Neural cell (in vitro differentiated cells): ENCODE measurements around the gene HIC1. TPM values are rescaled to one million over a fixed set of nuclear protein-coding genes. Genes with fewer than 3 reads are reported as not detected.

ENCODE experiments used
- H2AFZ ChIP-seq: fragments of 200-600, 300-800 bp; sonication (generic), shearing (Covaris generic); 2 replicates; pipeline ENCODE4 v1.6.0; 2014; ENCODE audit warnings: low read depth, mild to moderate bottlenecking, antibody characterized with exemption, low read length, moderate library complexity
- H3F3A ChIP-seq: fragments of 200-600 bp; shearing (Covaris generic); 2 replicates; pipeline ENCODE4 v1.6.1; 2016; ENCODE audit warnings: mild to moderate bottlenecking, moderate library complexity, mixed read lengths, antibody characterized with exemption, low read length; ENCODE audit not compliant: insufficient read depth, poor library complexity, severe bottlenecking
- H3K27ac ChIP-seq: fragments of 200-600, 300-800 bp; sonication (generic), shearing (Covaris generic); 2 replicates; pipeline ENCODE4 v1.5.1; 2014; ENCODE audit warnings: mild to moderate bottlenecking, low read length, moderate library complexity
- H3K27me3 ChIP-seq: fragments of 300-800, 200-600 bp; sonication (generic), shearing (Covaris generic); 2 replicates; pipeline ENCODE4 v1.6.0; 2014; ENCODE audit warnings: mild to moderate bottlenecking, low read depth, low read length, moderate library complexity; ENCODE audit not compliant: insufficient read depth
- H3K36me3 ChIP-seq: fragments of 300-800, 200-600 bp; sonication (generic), shearing (Covaris generic); 2 replicates; pipeline ENCODE4 v1.5.1; 2014; ENCODE audit warnings: mild to moderate bottlenecking, antibody characterized with exemption, low read length, moderate library complexity; ENCODE audit not compliant: insufficient read depth
- H3K4me2 ChIP-seq: fragments of 300-800, 200-600 bp; sonication (generic), shearing (Covaris generic); 2 replicates; pipeline ENCODE4 v1.6.0; 2014; ENCODE audit warnings: mild to moderate bottlenecking, low read length
- H3K4me3 ChIP-seq: fragments of 300-800, 200-600 bp; sonication (generic), shearing (Covaris generic); 2 replicates; pipeline ENCODE4 v1.5.1; 2014; ENCODE audit warnings: mild to moderate bottlenecking, low read length, moderate library complexity
- H3K79me2 ChIP-seq: fragments of 200-600 bp; shearing (Covaris generic); replicated peaks from 2 replicates; pipeline ENCODE4 v1.6.0; 2014; ENCODE audit warnings: mild to moderate bottlenecking, low read length, moderate library complexity; ENCODE audit not compliant: insufficient read depth
- H3K9ac ChIP-seq: fragments of 300-800, 200-600 bp; sonication (generic), shearing (Covaris generic); 2 replicates; pipeline ENCODE4 v1.6.1; 2016; ENCODE audit warnings: mild to moderate bottlenecking, low read length, mixed read lengths
- H3K9me2 ChIP-seq: fragments of 200-600 bp; shearing (Covaris generic); 2 replicates; pipeline ENCODE4 v1.6.1; 2016; ENCODE audit warnings: mild to moderate bottlenecking, low read length, mixed read lengths; ENCODE audit not compliant: insufficient read depth
- H3K9me3 ChIP-seq: fragments of 200-600, 300-800 bp; sonication (generic), shearing (Covaris generic); 2 replicates; pipeline ENCODE4 v1.6.1; 2016; ENCODE audit warnings: mild to moderate bottlenecking, mixed run types, low read length, moderate library complexity, mixed read lengths
- H4K20me1 ChIP-seq: fragments of 200-600 bp; shearing (Covaris generic); 2 replicates; pipeline ENCODE4 v1.6.1; 2016; ENCODE audit warnings: mild to moderate bottlenecking, mixed run types; ENCODE audit not compliant: insufficient read depth
- EP300 ChIP-seq: fragments of 450-650 bp; conservative IDR thresholded peaks from 2 replicates; pipeline ENCODE4 v1.6.1; 2014; ENCODE audit warnings: antibody characterized with exemption, mild to moderate bottlenecking, moderate library complexity; ENCODE audit not compliant: poor library complexity, severe bottlenecking
- EZH2 ChIP-seq: fragments of 200-600, 300-800 bp; shearing (Covaris generic), sonication (generic); IDR thresholded peaks from 2 replicates; pipeline ENCODE4 v1.6.1; 2014; ENCODE audit warnings: antibody characterized with exemption, low read length, borderline replicate concordance, mild to moderate bottlenecking; ENCODE audit not compliant: insufficient read depth, poor library complexity, severe bottlenecking
- MXI1 ChIP-seq: fragments of 450-650 bp; conservative IDR thresholded peaks from 2 replicates; pipeline ENCODE4 v1.6.1; 2014; ENCODE audit warnings: antibody characterized with exemption, mild to moderate bottlenecking; ENCODE audit not compliant: poor library complexity, severe bottlenecking
- POLR2AphosphoS5 ChIP-seq: IDR thresholded peaks from 2 replicates; pipeline ENCODE4 v1.6.1; 2012
- RAD21 ChIP-seq: fragments of 450-650 bp; conservative IDR thresholded peaks from 2 replicates; pipeline ENCODE4 v1.6.1; 2014; ENCODE audit warnings: antibody characterized with exemption, mild to moderate bottlenecking, moderate library complexity
- SMC3 ChIP-seq: fragments of 450-650 bp; conservative IDR thresholded peaks from 2 replicates; pipeline ENCODE4 v1.6.1; 2014; ENCODE audit warnings: antibody characterized with exemption, mild to moderate bottlenecking, moderate library complexity; ENCODE audit not compliant: poor library complexity
- TAF1 ChIP-seq: IDR thresholded peaks from 2 replicates; pipeline ENCODE4 v1.6.1; 2012; ENCODE audit warnings: low read depth
- polyA plus RNA-seq: library from polyadenylated mRNA; depleted of rRNA; stranded (reverse); fragments of >200 nt; gene quantifications from 2 replicates; pipeline ENCODE4 v1.2.3, GENCODE V29; 2014
- TF ChIP-seq, protein P1 (sequence below): fragments of 450-650 bp; IDR thresholded peaks from 2 replicates; pipeline ENCODE4 v1.5.1; 2014; ENCODE audit warnings: antibody characterized with exemption, mild to moderate bottlenecking, moderate library complexity; ENCODE audit not compliant: poor library complexity, severe bottlenecking
- TF ChIP-seq, protein P2 (sequence below): IDR thresholded peaks from 2 replicates; pipeline ENCODE4 v1.6.1; 2012; ENCODE audit warnings: borderline replicate concordance

Gene HIC1
- polyA plus RNA-seq, 1 donor from 2014 or later: 2.8 TPM

DNA sequence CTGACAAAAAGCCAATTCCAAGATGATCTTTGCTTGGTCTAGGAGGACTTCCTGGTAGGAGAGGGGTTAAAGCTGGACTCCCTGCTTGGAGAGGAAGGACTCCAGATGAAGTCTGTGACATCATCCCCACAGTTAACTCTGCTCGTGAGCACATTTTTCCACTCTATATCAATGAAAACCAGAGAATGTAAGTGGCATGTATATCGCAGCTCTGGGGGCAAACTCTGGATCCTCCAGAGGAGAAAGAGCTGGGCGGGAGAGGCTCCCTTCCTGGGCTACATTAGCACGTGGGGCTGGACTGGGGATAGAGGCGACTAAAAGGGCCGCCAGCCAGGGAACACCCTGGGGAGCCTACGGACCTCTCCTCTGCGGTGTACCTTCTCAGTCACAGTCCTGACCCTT is 34.1 kb downstream of the HIC1 start:
- H3K79me2 ChIP-seq: no peaks in the 10 kb centered on the region
- H4K20me1 ChIP-seq: no peaks in the 10 kb centered on the region
- H2AFZ ChIP-seq: no peak overlapping the region
- H3K4me3 ChIP-seq: no peak overlapping the region
- H3K9me3 ChIP-seq: no peaks in the 10 kb centered on the region
- H3K27ac ChIP-seq: no peak overlapping the region
- H3K4me2 ChIP-seq: no peak overlapping the region
- H3K36me3 ChIP-seq: no peaks in the 10 kb centered on the region
- no peaks in the 10 kb centered on the region for H3K9me2 ChIP-seq
- H3F3A ChIP-seq: no peaks in the 10 kb centered on the region
- H3K9ac ChIP-seq: no peak overlapping the region
- H3K27me3 ChIP-seq: no peaks in the 10 kb centered on the region
- no peak for TF ChIP-seq MXI1
- TF ChIP-seq EP300: no peak
- TF ChIP-seq RAD21: no peak
- no peak for TF ChIP-seq TAF1
- TF ChIP-seq, protein P1, sequence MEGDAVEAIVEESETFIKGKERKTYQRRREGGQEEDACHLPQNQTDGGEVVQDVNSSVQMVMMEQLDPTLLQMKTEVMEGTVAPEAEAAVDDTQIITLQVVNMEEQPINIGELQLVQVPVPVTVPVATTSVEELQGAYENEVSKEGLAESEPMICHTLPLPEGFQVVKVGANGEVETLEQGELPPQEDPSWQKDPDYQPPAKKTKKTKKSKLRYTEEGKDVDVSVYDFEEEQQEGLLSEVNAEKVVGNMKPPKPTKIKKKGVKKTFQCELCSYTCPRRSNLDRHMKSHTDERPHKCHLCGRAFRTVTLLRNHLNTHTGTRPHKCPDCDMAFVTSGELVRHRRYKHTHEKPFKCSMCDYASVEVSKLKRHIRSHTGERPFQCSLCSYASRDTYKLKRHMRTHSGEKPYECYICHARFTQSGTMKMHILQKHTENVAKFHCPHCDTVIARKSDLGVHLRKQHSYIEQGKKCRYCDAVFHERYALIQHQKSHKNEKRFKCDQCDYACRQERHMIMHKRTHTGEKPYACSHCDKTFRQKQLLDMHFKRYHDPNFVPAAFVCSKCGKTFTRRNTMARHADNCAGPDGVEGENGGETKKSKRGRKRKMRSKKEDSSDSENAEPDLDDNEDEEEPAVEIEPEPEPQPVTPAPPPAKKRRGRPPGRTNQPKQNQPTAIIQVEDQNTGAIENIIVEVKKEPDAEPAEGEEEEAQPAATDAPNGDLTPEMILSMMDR: no peak
- no peak for TF ChIP-seq EZH2
- TF ChIP-seq POLR2AphosphoS5: no peak
- no peak for TF ChIP-seq SMC3
- TF ChIP-seq, protein P2, sequence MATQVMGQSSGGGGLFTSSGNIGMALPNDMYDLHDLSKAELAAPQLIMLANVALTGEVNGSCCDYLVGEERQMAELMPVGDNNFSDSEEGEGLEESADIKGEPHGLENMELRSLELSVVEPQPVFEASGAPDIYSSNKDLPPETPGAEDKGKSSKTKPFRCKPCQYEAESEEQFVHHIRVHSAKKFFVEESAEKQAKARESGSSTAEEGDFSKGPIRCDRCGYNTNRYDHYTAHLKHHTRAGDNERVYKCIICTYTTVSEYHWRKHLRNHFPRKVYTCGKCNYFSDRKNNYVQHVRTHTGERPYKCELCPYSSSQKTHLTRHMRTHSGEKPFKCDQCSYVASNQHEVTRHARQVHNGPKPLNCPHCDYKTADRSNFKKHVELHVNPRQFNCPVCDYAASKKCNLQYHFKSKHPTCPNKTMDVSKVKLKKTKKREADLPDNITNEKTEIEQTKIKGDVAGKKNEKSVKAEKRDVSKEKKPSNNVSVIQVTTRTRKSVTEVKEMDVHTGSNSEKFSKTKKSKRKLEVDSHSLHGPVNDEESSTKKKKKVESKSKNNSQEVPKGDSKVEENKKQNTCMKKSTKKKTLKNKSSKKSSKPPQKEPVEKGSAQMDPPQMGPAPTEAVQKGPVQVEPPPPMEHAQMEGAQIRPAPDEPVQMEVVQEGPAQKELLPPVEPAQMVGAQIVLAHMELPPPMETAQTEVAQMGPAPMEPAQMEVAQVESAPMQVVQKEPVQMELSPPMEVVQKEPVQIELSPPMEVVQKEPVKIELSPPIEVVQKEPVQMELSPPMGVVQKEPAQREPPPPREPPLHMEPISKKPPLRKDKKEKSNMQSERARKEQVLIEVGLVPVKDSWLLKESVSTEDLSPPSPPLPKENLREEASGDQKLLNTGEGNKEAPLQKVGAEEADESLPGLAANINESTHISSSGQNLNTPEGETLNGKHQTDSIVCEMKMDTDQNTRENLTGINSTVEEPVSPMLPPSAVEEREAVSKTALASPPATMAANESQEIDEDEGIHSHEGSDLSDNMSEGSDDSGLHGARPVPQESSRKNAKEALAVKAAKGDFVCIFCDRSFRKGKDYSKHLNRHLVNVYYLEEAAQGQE: no peak

DNA sequence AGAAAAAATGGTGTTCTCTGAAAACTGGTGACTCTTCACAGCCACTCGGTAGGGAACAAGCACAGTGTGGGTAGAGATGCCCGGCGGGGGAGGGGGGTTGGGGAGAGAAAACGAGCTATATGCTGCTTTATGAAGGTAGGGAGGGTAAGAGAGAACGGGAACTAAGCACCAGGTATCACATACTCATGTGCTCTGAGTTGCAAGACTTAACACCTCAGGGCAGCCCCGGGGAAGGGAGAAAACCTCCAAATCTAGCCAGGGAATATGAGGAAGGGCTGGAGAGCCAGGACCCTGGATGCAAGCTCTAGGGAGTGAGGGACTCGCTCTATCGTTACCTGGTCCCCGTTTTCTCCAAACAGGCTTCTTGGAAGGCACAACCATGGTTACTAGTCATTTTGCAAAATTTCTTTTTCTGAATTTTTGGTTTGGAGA is 35.3 kb downstream of the HIC1 start:
- H3K4me3 ChIP-seq: no peak overlapping the region

More for the DNA sequence above, 35.3 kb downstream of the HIC1 start:
- H3K4me2 ChIP-seq: no peak overlapping the region
- no peaks in the 10 kb centered on the region for H3F3A ChIP-seq
- no peak overlapping the region for H3K27ac ChIP-seq
- no peaks in the 10 kb centered on the region for H3K79me2 ChIP-seq
- H3K27me3 ChIP-seq: no peaks in the 10 kb centered on the region
- TF ChIP-seq MXI1 (no peak), RAD21 (no peak), EZH2 (no peak), TAF1 (no peak), SMC3 (no peak), EP300 (no peak), POLR2AphosphoS5 (no peak)
- TF ChIP-seq, protein P2: no peak
- TF ChIP-seq, protein P1: no peak
- no peak overlapping the region for H3K9ac ChIP-seq
- H2AFZ ChIP-seq: no peak overlapping the region
- H3K36me3 ChIP-seq: no peaks in the 10 kb centered on the region
- H3K9me2 ChIP-seq: no peaks in the 10 kb centered on the region
- no peaks in the 10 kb centered on the region for H3K9me3 ChIP-seq
- H4K20me1 ChIP-seq: no peaks in the 10 kb centered on the region
